ENCODE measurements around the gene SAMD8. TPM values are rescaled to one million over a fixed set of nuclear protein-coding genes. Genes with fewer than 3 reads are reported as not detected.
"Not testable (repeated sequence)": the region's sequence is repeated elsewhere in the genome, so short reads cannot be mapped to it uniquely, and the experiment has no call there.

SAMD8 gene
- total and polyA plus RNA-seq, 11 donors = 7.5 to 43.0 (median 23.4) TPM

GRCh38 chr10:75103881-75104686, 7.4 kb upstream of the SAMD8 start:
- 91 to 100% (median 96%) methylated on average over 4 to 6 of the region's 6 CpGs for WGBS, 4 donors
- intact Hi-C loops (cut with DNase I) = loop anchor here in 9 of 10 donors (5.0 to 10.0 kb wide), 11 partner anchors 82 to 949 kb away; partner anchors contain the start of genes KAT6B (in 6 of the 9), ADK (in 1 of the 9), AP3M1 (in 1 of the 9) and COMTD1 (in 1 of the 9)
- no peaks in the 10 kb centered on the region for H3K9me3 ChIP-seq
- H3K4me1 ChIP-seq = peaks cover 0 to 35% (median 13%) of the 10 kb centered on the region in 12 donors
- no peak for TF ChIP-seq POLR2A (IDR thresholded peaks at IDR 0.05)
- TF ChIP-seq CTCF (IDR thresholded peaks at IDR 0.05) = no peak
- H3K27ac ChIP-seq = no peak overlapping the region
- no peak for ATAC-seq
- no peaks in the 10 kb centered on the region for H3K36me3 ChIP-seq
- no peaks in the 10 kb centered on the region for H3K27me3 ChIP-seq
- DNase-seq = no peak
- no peak overlapping the region for H3K4me3 ChIP-seq

- 76 to 84% (median 78%) methylated on average over 3 of the region's 3 CpGs for WGBS, 4 donors
- no peak for TF ChIP-seq POLR2A (IDR thresholded peaks at IDR 0.05)
- TF ChIP-seq CTCF (IDR thresholded peaks at IDR 0.05) = no peak
- ATAC-seq (no peak), DNase-seq (no peak)
- intact Hi-C loops (cut with DNase I) = loop anchor here in 9 of 10 donors (5.0 to 10.0 kb wide), 12 partner anchors 83 to 950 kb away; partner anchors contain the start of genes KAT6B (in 6 of the 9), COMTD1 (in 2 of the 9), ADK (in 1 of the 9) and AP3M1 (in 1 of the 9)
- H3K36me3 ChIP-seq = no peaks in the 10 kb centered on the region
- H3K4me3 ChIP-seq = no peak overlapping the region
- H3K4me1 ChIP-seq = peaks cover 0 to 37% (median 13%) of the 10 kb centered on the region in 12 donors
- no peaks in the 10 kb centered on the region for H3K27me3 ChIP-seq
- no peaks in the 10 kb centered on the region for H3K9me3 ChIP-seq
- no peak overlapping the region for H3K27ac ChIP-seq
Observed at GRCh38 chr10:75104842-75105241, 6.6 kb upstream of the SAMD8 start.

- Histone ChIP-seq H3K4me3 (no peak overlapping the region), H3K9me3 (no peaks in the 10 kb centered on the region), H3K27ac (no peak overlapping the region), H3K27me3 (no peaks in the 10 kb centered on the region), H3K4me1 (peaks cover 0 to 34% (median 10%) of the 10 kb centered on the region in 12 donors), H3K36me3 (no peaks in the 10 kb centered on the region)
- 93 to 96% (median 96%) methylated on average over 12 to 16 of the region's 16 CpGs for whole genome bisulfite sequencing, 4 donors
- DNase-seq (no peak), ATAC-seq (no peak)
- intact Hi-C loops (cut with DNase I) = loop anchor here in 9 of 10 donors (5.0 to 10.0 kb wide), 6 partner anchors 129 to 951 kb away; partner anchors contain the start of genes KAT6B (in 6 of the 9), COMTD1 (in 2 of the 9), ADK (in 1 of the 9) and AP3M1 (in 1 of the 9)
- TF ChIP-seq CTCF (IDR thresholded peaks at IDR 0.05) (no peak), POLR2A (IDR thresholded peaks at IDR 0.05) (no peak)
Observed at GRCh38 chr10:75105576-75106197, 5.8 kb upstream of the SAMD8 start.

GRCh38 chr10:75106242-75106641, 5.2 kb upstream of the SAMD8 start:
- no peaks in the 10 kb centered on the region for H3K9me3 ChIP-seq
- 80 to 82% (median 80%) methylated on average over 8 of the region's 8 CpGs for WGBS, 4 donors
- DNase-seq (no peak), ATAC-seq (no peak)
- H3K4me3 ChIP-seq = no peak overlapping the region
- no peak overlapping the region for H3K27ac ChIP-seq
- no peaks in the 10 kb centered on the region for H3K27me3 ChIP-seq
- no peaks in the 10 kb centered on the region for H3K36me3 ChIP-seq
- H3K4me1 ChIP-seq = peaks cover 0 to 32% (median 11%) of the 10 kb centered on the region in 12 donors
- intact Hi-C loops (cut with DNase I) = loop anchor here in 9 of 10 donors (5.0 to 10.0 kb wide), 6 partner anchors 129 to 951 kb away; partner anchors contain the start of genes KAT6B (in 6 of the 9), COMTD1 (in 2 of the 9), ADK (in 1 of the 9) and AP3M1 (in 1 of the 9)
- TF ChIP-seq CTCF (IDR thresholded peaks at IDR 0.05) (no peak), POLR2A (IDR thresholded peaks at IDR 0.05) (no peak)

GRCh38 chr10:75106891-75107290, 4.6 kb upstream of the SAMD8 start:
- H3K4me3 ChIP-seq, H3K9me3 ChIP-seq, DNase-seq, ATAC-seq, H3K27me3 ChIP-seq, H3K27ac ChIP-seq, H3K36me3 ChIP-seq: not testable (repeated sequence)
- WGBS, 4 donors = 98% methylated on average over 9 of the region's 9 CpGs
- H3K4me1 ChIP-seq = peaks cover 0 to 29% (median 9%) of the 10 kb centered on the region in 12 donors
- intact Hi-C loops (cut with DNase I) = loop anchor here in 9 of 10 donors (5.0 to 10.0 kb wide), 6 partner anchors 128 to 952 kb away; partner anchors contain the start of genes KAT6B (in 6 of the 9), COMTD1 (in 2 of the 9), ADK (in 1 of the 9) and AP3M1 (in 1 of the 9)

Data from heart left ventricle (tissue), 16 donors.